Epithelial cell of prostate (primary cell): ENCODE results near the gene PLCH1.

Source experiments
- DNase-seq: peaks from one replicate; pipeline ENCODE4 v3.0.0-alpha.2; 2011; ENCODE audit warnings: low read depth, low spot score
- H3K27ac ChIP-seq: fragments of 450-650 bp; 2 replicates; pipeline ENCODE4 v1.5.1; 2017; ENCODE audit warnings: mild to moderate bottlenecking

The PLCH1 gene, protein sequence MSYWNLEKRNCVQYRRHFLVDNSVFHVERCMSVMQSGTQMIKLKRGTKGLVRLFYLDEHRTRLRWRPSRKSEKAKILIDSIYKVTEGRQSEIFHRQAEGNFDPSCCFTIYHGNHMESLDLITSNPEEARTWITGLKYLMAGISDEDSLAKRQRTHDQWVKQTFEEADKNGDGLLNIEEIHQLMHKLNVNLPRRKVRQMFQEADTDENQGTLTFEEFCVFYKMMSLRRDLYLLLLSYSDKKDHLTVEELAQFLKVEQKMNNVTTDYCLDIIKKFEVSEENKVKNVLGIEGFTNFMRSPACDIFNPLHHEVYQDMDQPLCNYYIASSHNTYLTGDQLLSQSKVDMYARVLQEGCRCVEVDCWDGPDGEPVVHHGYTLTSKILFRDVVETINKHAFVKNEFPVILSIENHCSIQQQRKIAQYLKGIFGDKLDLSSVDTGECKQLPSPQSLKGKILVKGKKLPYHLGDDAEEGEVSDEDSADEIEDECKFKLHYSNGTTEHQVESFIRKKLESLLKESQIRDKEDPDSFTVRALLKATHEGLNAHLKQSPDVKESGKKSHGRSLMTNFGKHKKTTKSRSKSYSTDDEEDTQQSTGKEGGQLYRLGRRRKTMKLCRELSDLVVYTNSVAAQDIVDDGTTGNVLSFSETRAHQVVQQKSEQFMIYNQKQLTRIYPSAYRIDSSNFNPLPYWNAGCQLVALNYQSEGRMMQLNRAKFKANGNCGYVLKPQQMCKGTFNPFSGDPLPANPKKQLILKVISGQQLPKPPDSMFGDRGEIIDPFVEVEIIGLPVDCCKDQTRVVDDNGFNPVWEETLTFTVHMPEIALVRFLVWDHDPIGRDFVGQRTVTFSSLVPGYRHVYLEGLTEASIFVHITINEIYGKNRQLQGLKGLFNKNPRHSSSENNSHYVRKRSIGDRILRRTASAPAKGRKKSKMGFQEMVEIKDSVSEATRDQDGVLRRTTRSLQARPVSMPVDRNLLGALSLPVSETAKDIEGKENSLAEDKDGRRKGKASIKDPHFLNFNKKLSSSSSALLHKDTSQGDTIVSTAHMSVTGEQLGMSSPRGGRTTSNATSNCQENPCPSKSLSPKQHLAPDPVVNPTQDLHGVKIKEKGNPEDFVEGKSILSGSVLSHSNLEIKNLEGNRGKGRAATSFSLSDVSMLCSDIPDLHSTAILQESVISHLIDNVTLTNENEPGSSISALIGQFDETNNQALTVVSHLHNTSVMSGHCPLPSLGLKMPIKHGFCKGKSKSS (N-terminal part only)

DNA sequence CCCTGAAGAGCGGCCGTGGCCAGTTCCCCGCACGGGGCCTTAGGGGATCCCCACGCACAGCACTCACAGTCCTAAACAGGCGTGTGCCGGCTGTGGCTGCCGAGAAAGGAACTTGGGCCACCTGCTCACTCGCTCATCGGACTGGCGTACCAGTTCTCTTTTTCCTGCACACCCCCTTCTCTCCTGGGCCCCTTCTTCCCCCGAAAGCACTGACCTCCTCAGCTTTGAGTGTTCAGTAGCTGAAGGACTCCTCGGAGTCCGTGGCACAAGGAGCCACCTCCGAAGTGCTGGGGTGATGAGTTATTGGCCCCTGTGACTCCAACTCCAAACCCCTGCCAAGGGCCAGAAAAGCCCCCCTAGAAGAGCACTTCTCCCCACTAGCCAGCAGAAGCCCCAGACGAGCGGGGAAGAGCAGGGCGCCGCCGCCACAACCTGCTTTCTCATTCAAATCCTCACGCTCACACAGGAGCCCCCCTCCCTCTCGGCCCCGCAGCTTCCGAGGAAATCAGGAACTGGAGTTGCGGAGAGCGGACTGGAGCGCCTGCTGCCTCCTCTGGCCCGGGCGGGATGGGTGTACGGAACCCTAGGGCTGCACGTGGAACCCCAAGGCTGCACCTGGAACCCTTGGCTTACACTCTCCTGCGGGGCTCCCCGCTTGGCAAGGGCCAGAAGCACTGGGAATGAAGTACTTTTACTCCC lies at the start of gene PLCH1:
PLCH1 (minus strand) TSS at position 446 of the 699 bp plus-strand sequence. CDS start 40,847 bp downstream, outside the sequence.
- no peak within 1 kb of the TSS for H3K27ac ChIP-seq
- DNase-seq = no peak

DNA sequence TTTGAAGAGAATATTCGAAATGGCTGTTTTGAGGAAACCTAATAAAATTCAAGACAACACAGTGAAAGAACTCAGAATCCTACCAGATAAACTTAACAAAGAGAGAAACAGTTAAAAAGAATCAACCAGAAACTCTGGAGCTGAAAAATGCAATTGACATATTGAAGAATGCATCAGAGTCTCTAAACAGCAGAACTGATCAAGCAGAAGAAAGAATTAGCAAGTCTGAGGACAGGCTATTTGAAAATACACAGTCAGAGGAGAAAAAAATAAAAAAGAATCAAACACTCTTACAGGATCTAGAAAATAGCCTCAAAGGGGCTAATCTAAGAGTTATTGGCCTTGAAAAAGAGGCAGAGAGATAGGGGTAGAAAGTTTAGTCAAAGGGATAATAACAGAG lies 47.7 kb upstream of the PLCH1 start:
- H3K27ac ChIP-seq = no peak overlapping the region
- DNase-seq = no peak

DNA sequence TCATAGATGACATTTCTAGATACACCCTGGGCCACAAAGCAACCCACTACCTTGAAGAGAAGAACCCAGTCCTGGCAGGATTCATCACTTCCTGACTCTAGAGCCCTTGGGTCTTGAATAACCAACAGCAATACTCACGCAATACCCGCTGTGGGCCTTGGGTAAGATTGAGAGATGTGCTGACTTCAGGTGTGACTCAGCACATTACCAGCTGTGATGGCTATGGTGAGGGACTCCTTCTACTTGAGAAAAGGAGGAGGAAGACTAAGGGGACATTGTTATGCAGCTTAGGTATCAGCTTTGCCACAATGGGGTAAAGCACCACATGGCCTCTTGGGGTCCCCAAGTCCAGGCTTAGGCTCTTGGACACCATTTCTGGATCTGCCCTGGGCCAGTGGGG lies 46.3 kb upstream of the PLCH1 start:
- DNase-seq = no peak
- peak overlapping the region; percentile 18 for H3K27ac ChIP-seq

DNA sequence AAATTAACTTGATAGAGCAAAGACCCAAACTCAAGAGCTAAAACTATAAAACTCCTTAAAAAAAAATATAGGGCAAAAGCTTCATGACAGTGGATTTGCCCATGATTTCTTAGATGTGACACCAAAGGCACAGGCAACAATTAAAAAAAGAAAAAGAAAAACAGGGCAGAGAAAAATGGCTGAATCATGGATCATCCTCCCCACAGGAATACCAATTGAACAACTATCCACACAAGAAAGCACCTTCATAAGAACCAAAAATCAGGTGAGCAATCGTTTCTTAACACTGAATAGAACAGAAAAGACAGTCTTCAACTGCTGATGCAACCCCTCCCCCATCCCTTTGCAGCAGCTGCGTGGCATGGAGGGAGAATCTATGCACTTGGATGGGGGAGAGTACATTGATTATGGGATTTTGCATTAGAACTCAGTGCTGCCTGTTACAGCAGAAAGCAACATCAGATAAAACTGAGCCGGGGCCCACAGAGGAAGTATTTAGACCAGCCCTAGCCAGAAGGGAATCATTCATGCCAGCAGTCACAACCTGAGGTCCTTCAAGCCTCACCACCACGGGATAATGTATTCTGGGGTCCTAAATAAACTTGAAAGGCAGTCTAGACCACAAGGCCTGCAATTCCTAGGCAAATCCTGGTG lies 45.5 kb upstream of the PLCH1 start:
- peak overlapping the region; percentile 18 for H3K27ac ChIP-seq
- DNase-seq = no peak

DNA sequence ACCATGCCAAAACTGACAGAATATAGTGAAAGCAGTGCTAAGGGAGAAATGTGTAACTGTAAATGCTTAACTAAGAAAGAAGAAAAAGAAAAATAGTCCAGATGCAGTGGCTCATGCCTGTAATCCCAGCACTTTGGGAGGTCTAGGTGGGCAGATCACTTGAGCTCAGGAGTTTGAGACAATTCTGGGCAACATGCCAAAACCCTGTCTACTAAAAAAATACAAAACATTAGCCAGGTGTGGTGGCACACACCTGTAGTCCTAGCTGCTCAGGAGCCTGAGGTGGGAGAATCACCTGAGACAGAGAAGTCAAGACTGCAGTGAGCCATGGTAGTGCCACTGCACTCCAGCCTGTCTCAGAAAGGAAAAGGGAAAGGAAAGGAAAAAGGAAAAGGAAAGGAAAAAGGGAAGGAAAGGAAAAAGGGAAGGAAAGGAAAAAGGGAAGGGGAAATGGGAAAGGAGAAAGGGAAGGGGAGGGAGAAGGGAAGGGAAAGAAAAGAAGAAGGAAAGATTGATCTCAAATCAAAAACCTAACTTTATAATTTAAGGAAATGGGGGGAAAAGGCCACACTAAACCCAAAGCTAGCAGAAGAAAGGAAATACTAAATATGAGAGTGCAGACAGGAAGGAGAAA lies 40.9 kb upstream of the PLCH1 start:
- no peak for DNase-seq
- H3K27ac ChIP-seq = no peak overlapping the region

DNA sequence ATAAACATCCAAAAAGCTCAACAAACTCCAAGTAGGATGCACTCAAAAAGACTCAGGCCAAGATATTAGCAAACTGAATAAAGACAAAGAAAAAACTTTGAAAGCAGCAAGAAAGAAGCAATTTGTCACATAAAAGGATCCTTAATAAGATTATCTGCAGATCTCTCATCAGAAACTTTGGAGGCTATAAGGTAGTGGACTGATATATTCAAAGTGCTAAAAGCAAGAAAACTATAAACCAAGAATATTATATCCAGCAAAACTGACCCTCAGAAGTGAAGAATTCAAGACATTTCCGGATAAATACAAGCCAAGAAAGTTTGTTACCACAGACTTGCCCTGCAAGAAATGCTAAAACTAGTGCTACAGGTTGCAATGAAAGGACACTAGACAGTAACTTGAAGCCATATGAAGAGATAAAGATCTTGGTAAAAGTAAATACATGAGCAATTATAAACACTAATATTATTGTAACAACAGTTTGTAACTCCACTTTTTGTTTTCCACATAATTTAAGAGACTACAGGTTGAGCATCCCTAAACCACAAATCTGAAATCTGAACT lies 37.6 kb upstream of the PLCH1 start:
- H3K27ac ChIP-seq = no peak overlapping the region
- DNase-seq = no peak

DNA sequence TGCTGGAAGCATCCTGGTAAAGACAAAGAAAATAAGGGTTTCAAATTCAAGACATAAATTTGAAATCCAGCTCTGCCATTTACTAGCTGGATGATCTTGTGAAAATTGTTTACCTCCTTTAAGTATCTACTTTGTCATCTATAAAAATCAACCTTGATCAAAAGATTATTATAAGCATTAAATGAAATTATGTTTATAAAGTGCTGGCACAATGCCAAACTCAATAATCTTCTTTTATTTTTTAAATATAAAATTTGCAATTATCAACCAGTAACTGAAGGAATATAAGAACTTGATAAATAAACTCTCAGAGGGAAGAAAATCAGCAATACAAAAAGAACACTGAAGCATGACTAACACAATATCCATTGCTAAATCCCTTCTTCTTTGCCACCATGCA lies 35.4 kb upstream of the PLCH1 start:
- no peak for DNase-seq
- H3K27ac ChIP-seq = no peak overlapping the region

DNA sequence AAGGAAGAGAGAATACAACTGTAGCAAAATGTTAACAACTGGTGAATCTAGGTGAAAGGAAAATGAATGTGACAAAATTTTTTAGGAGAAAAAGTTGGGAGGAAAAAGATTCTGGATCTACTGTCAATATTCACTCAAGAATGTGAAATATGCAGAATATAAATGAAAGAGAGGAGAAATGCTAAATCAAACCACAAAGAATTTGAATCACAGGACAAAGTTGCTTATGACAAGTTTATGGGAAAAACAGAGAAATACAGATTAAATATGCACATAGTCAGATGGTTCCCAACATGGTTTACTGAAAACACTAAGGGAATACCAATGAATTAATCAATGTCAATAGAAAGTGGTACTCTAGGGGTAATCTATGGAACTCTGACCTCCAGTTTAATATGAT lies 33.6 kb upstream of the PLCH1 start:
- no peak overlapping the region for H3K27ac ChIP-seq
- no peak for DNase-seq

DNA sequence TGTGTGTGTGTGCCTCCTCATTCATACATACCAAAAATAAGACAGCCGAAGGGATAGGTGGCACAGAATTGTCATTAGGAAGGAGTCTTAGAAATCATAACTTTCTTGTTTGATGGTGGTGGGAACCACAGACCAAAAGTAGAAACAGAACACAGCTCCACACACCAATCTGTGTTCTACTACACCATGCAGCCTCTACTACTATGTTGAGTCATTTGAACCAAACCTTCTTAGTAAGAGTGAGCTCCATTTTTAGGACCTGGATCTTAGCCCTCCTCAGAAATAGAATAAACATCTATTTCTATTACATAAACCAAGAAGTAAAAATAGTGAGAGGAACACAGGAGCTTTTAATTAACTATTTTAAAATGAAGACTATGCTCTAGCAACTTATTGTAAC lies 27.9 kb upstream of the PLCH1 start:
- DNase-seq = no peak
- H3K27ac ChIP-seq = no peak overlapping the region

DNA sequence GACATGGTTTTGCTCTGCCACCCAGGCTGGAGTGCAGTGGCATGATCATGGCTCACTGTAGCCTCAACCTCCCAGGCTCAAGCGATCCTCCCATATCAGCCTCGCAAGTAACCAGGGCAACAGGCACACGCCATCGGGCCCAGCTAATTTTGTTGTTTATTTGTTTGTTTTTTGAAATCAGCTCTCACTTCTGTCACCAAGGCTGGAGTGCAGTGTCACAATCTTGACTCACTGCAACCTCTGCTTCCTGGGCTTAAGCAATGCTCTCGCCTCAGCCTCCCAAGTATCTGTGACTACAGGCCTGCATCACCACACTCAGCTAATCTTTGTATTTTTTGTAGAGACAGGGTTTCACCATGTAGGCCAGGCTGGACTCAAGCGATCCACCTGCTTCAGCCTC lies 26.3 kb upstream of the PLCH1 start:
- no peak for DNase-seq
- no peak overlapping the region for H3K27ac ChIP-seq

DNA sequence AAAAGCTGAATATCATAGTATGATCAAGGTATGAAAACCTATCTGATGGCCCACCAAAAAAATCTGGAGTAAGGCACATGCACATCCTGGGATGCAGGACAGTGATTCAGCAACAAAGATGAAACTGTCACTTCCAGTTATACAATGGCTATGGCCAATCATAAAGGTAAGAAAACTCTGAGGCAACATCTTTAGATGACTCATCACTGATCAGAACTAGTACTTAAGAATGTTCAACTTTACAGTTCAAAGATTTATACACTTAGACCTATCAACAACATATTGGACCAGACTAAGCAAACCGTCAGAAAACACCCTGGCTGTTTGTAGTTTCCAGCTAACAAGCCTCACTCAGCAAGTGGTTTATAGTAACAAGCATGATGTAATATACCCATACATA lies 21.3 kb upstream of the PLCH1 start:
- peak; percentile 24 for DNase-seq
- H3K27ac ChIP-seq = no peak overlapping the region

DNA sequence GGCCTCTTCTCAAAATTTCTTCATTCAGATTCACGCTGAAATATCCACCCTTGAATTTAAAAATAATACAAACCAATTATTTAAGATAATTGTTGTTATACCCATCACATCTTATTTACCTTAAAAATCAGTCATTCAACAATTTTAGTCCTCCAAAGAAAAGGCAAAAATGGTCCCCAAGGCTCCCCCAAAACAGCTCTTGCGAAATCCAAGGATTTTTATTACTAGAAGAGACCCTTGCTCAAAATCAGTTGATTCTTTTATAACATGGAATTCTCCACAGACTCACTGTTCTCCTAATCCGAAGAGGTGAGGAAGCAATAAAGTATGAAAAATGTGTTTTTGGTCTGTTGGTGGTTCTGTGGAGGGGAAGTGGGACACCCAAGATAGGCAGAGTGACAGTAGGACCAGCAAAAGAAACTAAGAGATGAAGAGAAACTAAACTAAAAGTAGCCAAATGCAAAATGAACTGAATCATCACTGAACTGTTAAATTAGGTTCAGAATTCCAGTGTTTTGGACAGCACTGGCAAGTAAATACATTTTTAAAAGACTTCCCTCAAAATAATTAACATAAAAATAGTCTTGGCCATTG lies 19.1 kb upstream of the PLCH1 start:
- H3K27ac ChIP-seq = no peak overlapping the region
- DNase-seq = no peak

DNA sequence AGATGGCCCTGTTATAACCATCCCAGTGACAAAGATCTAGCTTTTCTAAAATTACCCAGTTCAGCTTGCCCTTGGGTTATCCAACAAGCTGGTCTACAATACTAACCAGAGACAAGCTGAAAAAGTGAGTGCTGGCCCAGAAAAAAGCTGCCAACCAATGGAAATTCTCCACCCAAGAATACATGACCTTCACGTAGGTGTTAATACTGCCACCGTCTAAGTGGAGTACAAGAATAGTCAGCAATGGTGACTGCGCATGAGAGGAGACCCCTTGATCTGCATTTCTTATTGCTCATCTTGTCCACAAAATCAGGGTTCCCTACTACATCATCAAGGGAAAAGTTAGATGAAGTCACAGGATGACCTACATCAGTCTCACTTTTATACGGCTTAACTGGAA lies 15.8 kb upstream of the PLCH1 start:
- no peak overlapping the region for H3K27ac ChIP-seq
- DNase-seq = no peak

DNA sequence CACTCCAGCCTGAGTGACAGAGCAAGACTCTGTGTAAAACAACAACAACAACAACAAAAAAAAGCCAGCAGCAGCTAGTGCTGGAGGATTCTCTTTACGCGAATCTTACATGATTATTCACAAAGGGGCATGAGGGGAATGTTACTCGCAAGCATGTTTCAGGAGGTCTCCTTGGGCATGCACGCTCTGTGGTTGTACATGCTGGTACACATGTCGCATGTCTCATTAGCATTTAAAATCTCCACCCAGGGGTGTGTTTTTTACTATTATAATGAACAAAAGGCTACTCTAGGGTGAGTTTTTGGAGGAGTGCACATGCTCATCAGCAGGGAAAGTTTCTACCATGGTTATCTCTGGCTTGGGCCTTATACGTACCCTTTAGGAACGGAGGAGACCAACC lies 12.7 kb upstream of the PLCH1 start:
- DNase-seq = no peak

DNA sequence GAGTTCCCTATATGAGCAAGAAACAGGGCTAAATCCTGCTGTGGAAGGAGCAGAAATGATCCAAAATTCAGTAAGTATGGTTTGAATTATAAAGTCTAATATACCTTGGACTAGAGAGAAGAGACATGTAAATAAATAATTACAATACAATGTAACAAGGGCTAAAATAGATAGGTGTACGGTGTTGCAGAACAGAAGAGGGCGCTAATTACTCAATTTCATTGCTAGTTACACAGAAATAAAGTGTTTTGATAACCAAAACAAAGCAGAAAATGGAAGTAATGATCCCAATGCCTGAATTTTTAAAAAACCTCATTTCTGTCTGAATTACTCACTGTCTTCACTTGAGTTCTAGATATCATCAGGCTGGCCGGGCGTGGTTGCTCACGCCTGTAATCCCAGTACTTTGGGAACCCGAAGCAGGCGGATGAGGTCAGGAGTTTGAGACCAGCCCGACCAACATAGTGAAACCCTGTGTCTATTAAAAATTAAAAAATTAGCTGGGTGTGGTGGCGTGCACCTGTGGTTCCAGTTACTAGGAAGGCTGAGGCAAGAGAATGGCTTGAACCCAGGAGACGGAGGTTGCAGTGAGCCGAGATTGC lies 8.3 kb upstream of the PLCH1 start:
- no peak for DNase-seq
- H3K27ac ChIP-seq = no peak overlapping the region

More for the DNA sequence above, 12.7 kb upstream of the PLCH1 start:
- H3K27ac ChIP-seq = no peak overlapping the region

DNA sequence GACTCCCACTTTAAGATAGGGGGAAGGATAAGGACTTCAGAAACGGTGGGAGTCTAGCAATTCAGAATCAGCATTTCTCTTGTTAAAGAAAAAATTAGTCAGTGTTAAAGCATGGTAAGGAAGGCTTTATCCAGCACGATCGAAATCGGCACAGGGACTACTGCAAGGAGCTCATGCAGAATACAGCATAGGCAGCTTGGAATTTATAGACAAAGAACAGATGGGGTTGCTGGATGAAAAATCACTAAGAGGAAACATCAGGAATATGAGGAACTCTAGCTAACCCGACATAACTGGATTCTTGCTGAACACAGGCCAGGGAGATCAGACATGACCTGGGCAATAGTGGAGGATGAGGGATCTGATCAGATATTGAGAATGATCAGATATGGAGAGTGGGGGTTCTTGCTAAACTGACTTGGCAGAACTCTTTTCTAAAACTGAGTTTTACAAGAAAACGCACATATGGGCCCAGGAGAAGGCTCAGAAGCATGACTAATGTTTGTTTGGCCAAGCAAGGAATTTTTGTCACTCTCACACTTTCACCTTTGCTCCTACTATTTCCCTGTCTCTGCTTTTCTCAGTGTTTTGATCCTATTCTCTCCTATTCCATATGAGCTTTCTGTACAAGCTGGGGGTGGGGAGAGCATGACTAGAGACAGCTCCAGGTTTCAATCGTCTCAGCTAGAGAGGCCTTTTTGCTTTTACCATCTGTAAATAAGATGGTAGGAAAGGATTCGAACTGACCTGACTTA lies 3.9 kb upstream of the PLCH1 start:
- DNase-seq = no peak
- H3K27ac ChIP-seq = no peak overlapping the region

DNA sequence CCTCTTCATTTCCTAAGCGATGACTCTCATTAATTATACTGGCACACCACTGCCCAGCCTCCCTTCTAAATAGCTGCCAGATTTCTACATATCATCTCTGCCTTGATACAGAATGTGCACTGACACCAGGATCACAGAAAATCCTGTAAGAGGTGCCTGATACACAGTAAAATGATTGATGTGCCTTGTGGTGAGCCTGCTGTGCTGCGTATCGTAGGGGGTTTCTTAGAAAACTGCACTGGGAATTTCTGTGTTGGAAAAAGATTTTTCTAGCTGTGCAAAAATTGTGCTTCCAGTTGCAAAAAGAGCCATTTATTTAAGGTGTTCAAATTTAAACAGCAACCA lies 3.0 kb upstream of the PLCH1 start:
- no peak overlapping the region for H3K27ac ChIP-seq
- no peak for DNase-seq
